Astrocyte of the cerebellum (primary cell): ENCODE measurements around the gene DSCAML1.
"Not testable (repeated sequence)": the region's sequence is repeated elsewhere in the genome, so short reads cannot be mapped to it uniquely, and the experiment has no call there.

Experiments used
- DNase-seq: peaks from one replicate; pipeline ENCODE4 v3.0.0-alpha.2; 2011; ENCODE audit warnings: low read depth
- H3K4me3 ChIP-seq: 2 replicates; pipeline ENCODE4 v1.5.1; 2011; ENCODE audit warnings: mild to moderate bottlenecking, low read depth, low read length, moderate library complexity
- CTCF ChIP-seq: IDR thresholded peaks from 2 replicates; pipeline ENCODE4 v1.5.1; 2012; ENCODE audit warnings: low read length, low read depth, moderate library complexity, mild to moderate bottlenecking; ENCODE audit errors: missing control alignments
- in situ Hi-C: cut with HindIII; loops from 2 replicates; pipeline ENCODE4 v1.10.0; 2017; ENCODE audit warnings: low sequenced_read_pairs

DSCAML1 gene

GRCh38 chr11:117814766-117815261 lies 17.8 kb upstream of the DSCAML1 start:
- DNase-seq: peak; percentile 42
- TF ChIP-seq CTCF: no peak
- in situ Hi-C loops: loop anchor here (25.0 kb wide), 1 partner anchor 122 kb away; the partner anchor contains the start of gene TMPRSS13
- H3K4me3 ChIP-seq: no peak overlapping the region

GRCh38 chr11:117814204-117814765 lies 17.3 kb upstream of the DSCAML1 start:
- no peak overlapping the region for H3K4me3 ChIP-seq
- DNase-seq: no peak
- TF ChIP-seq CTCF: no peak
- in situ Hi-C loops: loop anchor here (25.0 kb wide), 1 partner anchor 123 kb away; the partner anchor contains the start of gene TMPRSS13

- in situ Hi-C loops: loop anchor here (25.0 kb wide), 1 partner anchor 127 kb away; the partner anchor contains the start of gene TMPRSS13
- DNase-seq, H3K4me3 ChIP-seq: not testable (repeated sequence)
These were observed 13.0 kb upstream of the DSCAML1 start for GRCh38 chr11:117810056-117810451.

DNA sequence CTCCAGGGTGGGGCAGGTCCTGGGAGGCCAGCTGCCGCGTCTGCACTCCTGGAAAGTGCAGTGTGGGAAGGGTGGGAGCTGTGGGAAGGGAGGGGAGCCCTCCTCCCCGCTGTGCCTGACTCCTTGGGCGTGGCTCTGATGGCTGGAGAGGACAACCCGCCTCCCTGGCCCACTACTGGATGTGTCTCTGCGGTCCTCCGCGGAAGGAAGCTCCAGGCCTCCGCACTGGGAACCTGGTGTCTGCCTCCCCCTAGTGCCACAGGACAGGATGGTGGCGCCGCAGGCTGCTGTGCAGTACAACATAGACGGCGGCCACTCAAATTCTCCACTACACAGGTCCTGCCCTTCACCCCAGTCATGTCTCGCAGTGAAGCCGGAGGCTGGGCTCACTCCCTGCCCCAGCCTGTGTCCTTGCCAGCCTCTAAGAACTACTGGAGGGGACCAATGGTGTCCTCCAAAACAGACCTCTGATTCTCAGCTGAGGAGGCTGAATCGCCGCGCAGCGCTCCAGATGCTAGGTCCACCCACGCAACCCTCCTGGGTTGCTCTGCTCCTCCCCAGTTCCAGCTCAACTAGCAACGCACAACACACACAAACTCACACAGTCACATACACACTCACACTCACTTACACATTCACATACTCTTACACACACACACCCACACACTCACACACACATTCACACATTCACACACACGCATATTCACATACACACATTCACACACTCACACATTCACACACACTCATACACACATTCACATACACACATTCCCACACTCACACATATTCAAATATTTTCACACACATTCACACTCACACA lies 12.4 kb upstream of the DSCAML1 start:
- no peak for DNase-seq
- in situ Hi-C loops: loop anchor here (25.0 kb wide), 1 partner anchor 128 kb away; the partner anchor contains the start of gene TMPRSS13
- peak; percentile 45 for TF ChIP-seq CTCF
- no peak overlapping the region for H3K4me3 ChIP-seq

DNA sequence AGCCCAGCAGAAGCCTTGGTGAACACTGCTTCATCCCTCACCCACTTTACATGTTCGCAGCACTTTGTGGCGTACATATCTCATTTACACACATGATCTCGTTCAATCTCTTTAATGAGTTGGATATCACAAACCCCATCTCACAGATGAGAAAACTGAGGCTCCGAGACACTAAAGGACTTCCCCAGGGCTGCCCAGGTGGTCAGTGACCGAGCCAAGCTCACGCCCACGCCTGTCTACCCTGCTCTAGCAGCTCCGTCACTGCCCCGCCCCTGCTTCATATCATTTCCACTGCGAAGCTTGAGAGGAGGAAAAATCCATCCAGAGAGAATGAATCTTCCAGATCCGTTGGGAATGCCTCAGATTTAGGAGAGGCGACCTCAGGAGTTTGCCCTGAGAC lies 11.8 kb upstream of the DSCAML1 start:
- no peak overlapping the region for H3K4me3 ChIP-seq
- in situ Hi-C loops: loop anchor here (25.0 kb wide), 1 partner anchor 129 kb away; the partner anchor contains the start of gene TMPRSS13
- DNase-seq: no peak
- TF ChIP-seq CTCF: no peak

- H3K4me3 ChIP-seq: no peak overlapping the region
- in situ Hi-C loops: loop anchor here (25.0 kb wide), 1 partner anchor 130 kb away; the partner anchor contains the start of gene TMPRSS13
- DNase-seq: peak; percentile 45
- TF ChIP-seq CTCF: peak; percentile 97
These were observed 10.7 kb upstream of the DSCAML1 start for GRCh38 chr11:117807482-117808327.
